Liver (tissue), 9 donors: ENCODE data around the gene ANKRD28. TPM values are rescaled to one million over a fixed set of nuclear protein-coding genes. Genes with fewer than 3 reads are reported as not detected.
A peak's percentile ranks its signal among the peaks of the same experiment; 100 is the strongest.

Source experiments
- DNase-seq: peaks from one replicate; pipeline ENCODE4 v3.0.0-alpha.2; 2017; ENCODE audit warnings: low spot score
- H3K27ac ChIP-seq, 2 donors: one replicate each; pipeline ENCODE4 v1.7.0; 2013; ENCODE audit warnings: inconsistent platforms in 2 of 2, low read length in 2 of 2, control low read depth in 1 of 2, low read depth in 1 of 2, mild to moderate bottlenecking in 1 of 2
- H3K27me3 ChIP-seq, 4 donors: one replicate each; pipeline versions ENCODE4 v1.6.1 to v1.7.0; 2013; ENCODE audit warnings: low read length in 3 of 4, inconsistent platforms in 1 of 4, mild to moderate bottlenecking in 1 of 4, moderate library complexity in 1 of 4; ENCODE audit not compliant: control insufficient read depth in 4 of 4, insufficient read depth in 4 of 4
- H3K36me3 ChIP-seq, 4 donors: one replicate each; pipeline versions ENCODE4 v1.6.1 to v1.7.0; 2013; ENCODE audit warnings: low read length in 3 of 4, mild to moderate bottlenecking in 3 of 4, low read depth in 1 of 4, moderate library complexity in 1 of 4; ENCODE audit not compliant: control insufficient read depth in 4 of 4, insufficient read depth in 3 of 4
- H3K4me1 ChIP-seq, 4 donors: one replicate each; pipeline versions ENCODE4 v1.6.1 to v1.7.0; 2013; ENCODE audit warnings: low read length in 3 of 4, mild to moderate bottlenecking in 3 of 4, moderate library complexity in 1 of 4; ENCODE audit not compliant: control insufficient read depth in 4 of 4, insufficient read depth in 4 of 4
- H3K4me3 ChIP-seq, 3 donors: one replicate each; pipeline versions ENCODE4 v1.6.1 to v1.7.0; 2013; ENCODE audit warnings: low read length in 3 of 3, control low read depth in 1 of 3, low read depth in 1 of 3, mild to moderate bottlenecking in 1 of 3
- H3K9ac ChIP-seq, 2 donors: one replicate each; pipeline ENCODE4 v1.7.0; 2013; ENCODE audit warnings: low read length in 2 of 2, mild to moderate bottlenecking in 2 of 2, moderate library complexity in 2 of 2, control low read depth in 1 of 2, low read depth in 1 of 2
- H3K9me3 ChIP-seq, 4 donors: one replicate each; pipeline versions ENCODE4 v1.6.1 to v1.7.0; 2013; ENCODE audit warnings: low read length in 3 of 4; ENCODE audit not compliant: control insufficient read depth in 4 of 4
- ATF3 ChIP-seq: IDR thresholded peaks from 2 replicates; pipeline ENCODE4 v1.6.1; 2016; ENCODE audit warnings: antibody characterized with exemption
- CTCF ChIP-seq: fragments of 150-350 bp; IDR thresholded peaks from 2 replicates; pipeline ENCODE4 v1.5.1; 2017; ENCODE audit warnings: improper control_type of control experiment, low read depth, low read length; ENCODE audit not compliant: missing input control
- EGR1 ChIP-seq, 2 donors: IDR thresholded peaks; 2 replicates each; pipeline ENCODE4 v1.6.1; 2016 to 2018; ENCODE audit warnings: antibody characterized with exemption in 2 of 2, low read depth in 2 of 2
- FOXA1 ChIP-seq: IDR thresholded peaks from 2 replicates; pipeline ENCODE4 v1.6.1; 2016; ENCODE audit warnings: antibody characterized with exemption
- FOXA2 ChIP-seq: IDR thresholded peaks from 2 replicates; pipeline ENCODE4 v1.6.1; 2016; ENCODE audit warnings: antibody characterized with exemption
- GABPA ChIP-seq, 2 donors: IDR thresholded peaks in 1 of 2; conservative IDR thresholded peaks in 1 of 2; 2 replicates each; pipeline ENCODE4 v1.6.1; 2016; ENCODE audit warnings: antibody characterized with exemption in 2 of 2, mild to moderate bottlenecking in 1 of 2, moderate library complexity in 1 of 2
- HNF4G ChIP-seq: IDR thresholded peaks from 2 replicates; pipeline ENCODE4 v1.6.1; 2016; ENCODE audit warnings: antibody characterized with exemption
- JUND ChIP-seq, 2 donors: IDR thresholded peaks; 2 replicates each; pipeline ENCODE4 v1.6.1; 2016; ENCODE audit warnings: antibody characterized with exemption in 2 of 2
- MAX ChIP-seq: IDR thresholded peaks from 2 replicates; pipeline ENCODE4 v1.6.1; 2016; ENCODE audit warnings: antibody characterized with exemption
- RAD21 ChIP-seq, 2 donors: IDR thresholded peaks; 2 replicates each; pipeline ENCODE4 v1.6.1; 2016; ENCODE audit warnings: antibody characterized with exemption in 2 of 2, mild to moderate bottlenecking in 2 of 2
- RXRA ChIP-seq, 2 donors: IDR thresholded peaks; 2 replicates each; pipeline ENCODE4 v1.6.1; 2017 to 2018; ENCODE audit warnings: antibody characterized with exemption in 2 of 2, mild to moderate bottlenecking in 1 of 2
- SP1 ChIP-seq: IDR thresholded peaks from 2 replicates; pipeline ENCODE4 v1.6.1; 2018; ENCODE audit warnings: antibody characterized with exemption, mild to moderate bottlenecking
- TAF1 ChIP-seq: conservative IDR thresholded peaks from 2 replicates; pipeline ENCODE4 v1.6.1; 2016; ENCODE audit warnings: antibody characterized with exemption, mild to moderate bottlenecking
- WGBS: extraction: QIAGEN DNeasy Blood & Tissue Kit; methylation state at CpG from one replicate; pipeline ENCODE4 v1.1.7; 2013; 5-methylcytosine and 5-hydroxymethylcytosine counted together
- polyA plus RNA-seq, 2 donors: library from polyadenylated mRNA; stranded (reverse) in 1 of 2; unstranded in 1 of 2; fragments of 200-250 nt in 1 of 2; fragments of >200 nt in 1 of 2; fragmentation: Nextera tagmentation in 1 of 2; extraction: Ambion mirVana in 1 of 2; gene quantifications; one replicate each; pipeline versions ENCODE4 v1.2.1 to v1.2.3, GENCODE V29; 2013 to 2015
- total RNA-seq, 2 donors: library from RNA; depleted of rRNA; stranded (reverse); fragments of >200 nt; gene quantifications; one replicate each; pipeline ENCODE4 v1.2.3, GENCODE V29; 2014
- TF ChIP-seq, protein P1 (sequence below): IDR thresholded peaks from 2 replicates; pipeline ENCODE4 v1.6.1; 2016; ENCODE audit warnings: antibody characterized with exemption
- donor health status: healthy.
- donor health status: healthy.
- donor health status: healthy.
- donor health status: healthy.
- donor health status: healthy.

Gene ANKRD28
- total and polyA plus RNA-seq, 4 donors: 9.2 to 39.1 (median 16.8) TPM

DNA sequence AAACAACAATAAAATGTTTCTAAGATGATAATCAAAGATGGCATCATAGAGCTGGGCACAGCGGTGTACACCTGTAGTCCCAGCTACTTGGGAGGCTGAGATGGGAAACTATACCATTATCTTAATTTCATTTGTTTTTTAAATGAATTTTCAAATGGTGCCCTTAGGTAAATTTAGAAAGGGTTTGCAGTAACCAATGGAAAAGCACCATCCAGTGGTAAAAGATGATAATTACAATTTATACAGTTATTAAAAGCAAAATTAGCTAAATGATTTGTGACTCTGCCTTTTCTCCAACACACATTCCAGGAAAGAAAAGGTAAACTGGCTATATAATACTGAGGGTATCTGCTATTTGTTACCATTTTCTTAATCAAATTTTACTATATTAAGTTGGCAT is 14.4 kb upstream of the ANKRD28 start:
- WGBS: 93% methylated on average over 1 of the region's 1 CpG
- peaks cover 2 to 13% (median 4%) of the 10 kb centered on the region in 4 donors for H3K4me1 ChIP-seq
- no peaks in the 10 kb centered on the region for H3K27me3 ChIP-seq
- no peak overlapping the region for H3K27ac ChIP-seq
- H3K9ac ChIP-seq: no peak overlapping the region
- no peak overlapping the region for H3K4me3 ChIP-seq
- no peaks in the 10 kb centered on the region for H3K9me3 ChIP-seq
- peak; percentile 40 for TF ChIP-seq CTCF
- no peak for TF ChIP-seq FOXA1
- TF ChIP-seq, protein P1, sequence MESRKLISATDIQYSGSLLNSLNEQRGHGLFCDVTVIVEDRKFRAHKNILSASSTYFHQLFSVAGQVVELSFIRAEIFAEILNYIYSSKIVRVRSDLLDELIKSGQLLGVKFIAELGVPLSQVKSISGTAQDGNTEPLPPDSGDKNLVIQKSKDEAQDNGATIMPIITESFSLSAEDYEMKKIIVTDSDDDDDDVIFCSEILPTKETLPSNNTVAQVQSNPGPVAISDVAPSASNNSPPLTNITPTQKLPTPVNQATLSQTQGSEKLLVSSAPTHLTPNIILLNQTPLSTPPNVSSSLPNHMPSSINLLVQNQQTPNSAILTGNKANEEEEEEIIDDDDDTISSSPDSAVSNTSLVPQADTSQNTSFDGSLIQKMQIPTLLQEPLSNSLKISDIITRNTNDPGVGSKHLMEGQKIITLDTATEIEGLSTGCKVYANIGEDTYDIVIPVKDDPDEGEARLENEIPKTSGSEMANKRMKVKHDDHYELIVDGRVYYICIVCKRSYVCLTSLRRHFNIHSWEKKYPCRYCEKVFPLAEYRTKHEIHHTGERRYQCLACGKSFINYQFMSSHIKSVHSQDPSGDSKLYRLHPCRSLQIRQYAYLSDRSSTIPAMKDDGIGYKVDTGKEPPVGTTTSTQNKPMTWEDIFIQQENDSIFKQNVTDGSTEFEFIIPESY: no peak
- TF ChIP-seq SP1: no peak
- TF ChIP-seq HNF4G: no peak
- peak; percentile 87 to 90 for TF ChIP-seq RAD21 (IDR thresholded peaks at IDR 0.05)
- TF ChIP-seq GABPA (IDR thresholded peaks at IDR 0.05 in 1 of 2, conservative IDR thresholded peaks at IDR 0.05 in 1 of 2): no peak
- no peak for TF ChIP-seq JUND (IDR thresholded peaks at IDR 0.05)
- TF ChIP-seq MAX: no peak
- H3K36me3 ChIP-seq: no peaks in the 10 kb centered on the region
- DNase-seq: no peak

- peaks cover 0 to 2% (median under 1%) of the 10 kb centered on the region in 4 donors for H3K4me1 ChIP-seq
- no peak overlapping the region for H3K27ac ChIP-seq
- TF ChIP-seq HNF4G (no peak), SP1 (no peak), RAD21 (IDR thresholded peaks at IDR 0.05) (no peak), CTCF (no peak), RXRA (IDR thresholded peaks at IDR 0.05) (no peak)
- H3K9me3 ChIP-seq: no peaks in the 10 kb centered on the region
- H3K4me3 ChIP-seq: no peak overlapping the region
- H3K27me3 ChIP-seq: no peaks in the 10 kb centered on the region
- H3K36me3 ChIP-seq: no peaks in the 10 kb centered on the region
- no peak overlapping the region for H3K9ac ChIP-seq
- DNase-seq: no peak
Measured at GRCh38 chr3:15810702-15811101, 12.9 kb upstream of the ANKRD28 start.

DNA sequence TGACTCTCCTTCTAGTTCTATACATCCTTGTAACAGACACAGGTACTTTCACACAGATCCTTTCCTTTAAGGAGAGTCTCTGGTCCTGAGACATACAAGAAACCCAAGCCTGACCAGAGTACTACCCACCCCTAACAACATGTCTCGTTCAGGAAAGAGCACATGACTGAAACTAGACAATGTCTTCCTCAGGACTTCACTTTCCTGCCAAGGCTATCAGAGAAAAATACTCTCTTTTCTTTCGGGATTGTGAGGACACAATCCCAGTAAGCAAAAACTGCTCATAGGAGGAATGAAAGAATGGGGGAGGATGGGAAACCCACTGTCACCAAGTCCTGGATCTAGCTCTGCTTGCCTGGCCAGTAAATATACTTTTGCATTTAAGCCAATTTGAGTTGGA is 11.5 kb upstream of the ANKRD28 start:
- no peak overlapping the region for H3K4me3 ChIP-seq
- H3K36me3 ChIP-seq: no peaks in the 10 kb centered on the region
- no peak overlapping the region for H3K9ac ChIP-seq
- no peaks in the 10 kb centered on the region for H3K9me3 ChIP-seq
- WGBS: 82% methylated on average over 2 of the region's 2 CpGs
- no peak for DNase-seq
- TF ChIP-seq GABPA (IDR thresholded peaks at IDR 0.05 in 1 of 2, conservative IDR thresholded peaks at IDR 0.05 in 1 of 2) (no peak), RXRA (IDR thresholded peaks at IDR 0.05) (no peak), FOXA1 (no peak), ATF3 (no peak), FOXA2 (no peak), TAF1 (no peak), JUND (IDR thresholded peaks at IDR 0.05) (no peak), EGR1 (IDR thresholded peaks at IDR 0.05; ENCODE audit: low read depth in 2 of 2) (no peak), MAX (no peak)
- H3K4me1 ChIP-seq: peaks cover 0 to 2% (median 0%) of the 10 kb centered on the region in 4 donors
- H3K27ac ChIP-seq: no peak overlapping the region
- H3K27me3 ChIP-seq: no peaks in the 10 kb centered on the region
